ENCODE results near the gene DDX1.
"Not testable (repeated sequence)": the region's sequence is repeated elsewhere in the genome, so short reads cannot be mapped to it uniquely, and the experiment has no call there.

The DDX1 gene

GRCh38 chr2:15618449-15618855, 26.8 kb downstream of the DDX1 start:
- no peak for DNase-seq

GRCh38 chr2:15619076-15619475, 27.4 kb downstream of the DDX1 start:
- no peak for DNase-seq

GRCh38 chr2:15619510-15619909, 27.8 kb downstream of the DDX1 start:
- DNase-seq = no peak

GRCh38 chr2:15619938-15620337, 28.3 kb downstream of the DDX1 start:
- no peak for DNase-seq

- DNase-seq = no peak
These were observed 28.7 kb downstream of the DDX1 start for GRCh38 chr2:15620340-15620739.

- DNase-seq = no peak
These were observed 29.3 kb downstream of the DDX1 start for GRCh38 chr2:15620857-15621471.

GRCh38 chr2:15621472-15621870, 29.8 kb downstream of the DDX1 start:
- DNase-seq = not testable (repeated sequence)

GRCh38 chr2:15622214-15622613, 30.5 kb downstream of the DDX1 start:
- DNase-seq = no peak

- no peak for DNase-seq
These were observed 31.2 kb downstream of the DDX1 start for GRCh38 chr2:15622614-15623480.

GRCh38 chr2:15623481-15623796, 31.8 kb downstream of the DDX1 start:
- DNase-seq = no peak

GRCh38 chr2:15623898-15624541, 32.4 kb downstream of the DDX1 start:
- no peak for DNase-seq

- no peak for DNase-seq
These were observed 33.2 kb downstream of the DDX1 start for GRCh38 chr2:15624903-15625302.

GRCh38 chr2:15625344-15626036, 33.8 kb downstream of the DDX1 start:
- DNase-seq = no peak

GRCh38 chr2:15626126-15626525, 34.5 kb downstream of the DDX1 start:
- no peak for DNase-seq

GRCh38 chr2:15626967-15627366, 35.3 kb downstream of the DDX1 start:
- no peak for DNase-seq

GRCh38 chr2:15627817-15628684, 36.4 kb downstream of the DDX1 start:
- DNase-seq = no peak

- DNase-seq = no peak
These were observed 37.5 kb downstream of the DDX1 start for GRCh38 chr2:15628899-15629855.

GRCh38 chr2:15630121-15630977, 38.7 kb downstream of the DDX1 start:
- DNase-seq = no peak

- no peak for DNase-seq
These were observed 39.5 kb downstream of the DDX1 start for GRCh38 chr2:15630978-15631719.
